GM10847 (cell line): ENCODE results near the gene DPYSL4.

Source experiments
- POLR2A ChIP-seq: IDR thresholded peaks from 2 replicates; pipeline ENCODE4 v1.6.1; 2011; ENCODE audit not compliant: insufficient read length; ENCODE audit errors: extremely low read depth

Gene DPYSL4

DNA sequence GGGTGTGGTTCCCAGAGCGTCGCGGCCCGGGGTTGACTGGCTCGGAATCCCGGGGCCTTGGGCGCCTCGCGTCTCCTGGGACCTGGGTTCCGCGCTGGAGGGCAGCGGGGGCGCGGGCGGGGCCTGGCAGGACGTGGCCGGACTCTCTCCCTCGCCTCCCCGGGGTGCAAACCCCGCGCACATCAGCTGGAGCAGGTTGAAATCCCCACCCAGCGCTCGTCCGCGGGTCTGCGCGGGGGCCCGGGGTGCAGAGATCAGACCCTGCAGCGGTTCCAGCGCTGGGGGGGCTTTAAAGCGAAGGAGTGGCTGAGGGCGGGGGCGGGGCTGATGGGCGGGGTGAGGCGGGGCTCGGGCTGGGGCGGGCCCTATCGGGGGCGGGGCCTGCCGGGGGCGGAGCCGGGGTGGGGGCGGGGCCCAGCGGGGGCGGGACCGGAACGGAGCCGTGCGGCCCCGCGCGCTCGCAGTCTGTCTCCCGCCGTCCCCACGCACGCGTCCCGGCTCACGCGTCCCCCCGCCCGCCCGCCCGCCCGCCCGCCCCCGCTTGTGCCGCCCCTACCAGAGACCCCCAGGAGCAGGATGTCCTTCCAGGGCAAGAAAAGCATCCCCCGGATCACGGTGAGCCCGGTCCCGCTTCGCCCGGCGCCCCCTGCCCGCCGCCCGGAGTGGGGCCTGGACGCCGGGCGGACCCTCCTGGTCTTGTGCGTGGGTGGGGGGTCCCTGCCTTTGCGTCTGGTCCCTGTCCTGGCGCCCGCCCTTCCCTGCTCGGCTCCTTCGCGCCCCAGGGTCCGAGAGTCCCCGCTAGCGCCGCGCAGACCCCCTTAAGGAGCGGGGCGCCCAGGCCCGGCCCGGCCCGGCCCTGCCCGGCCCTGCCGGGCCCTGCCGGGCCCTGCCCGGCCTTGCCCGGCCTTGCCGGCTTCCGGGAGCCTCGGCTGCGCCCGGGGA, at the start of gene DPYSL4:
TSS of gene DPYSL4 (plus strand) at position 461 of the 942 bp plus-strand sequence. CDS start at position 577, 116 bp downstream.
- no peak for TF ChIP-seq POLR2A

DNA sequence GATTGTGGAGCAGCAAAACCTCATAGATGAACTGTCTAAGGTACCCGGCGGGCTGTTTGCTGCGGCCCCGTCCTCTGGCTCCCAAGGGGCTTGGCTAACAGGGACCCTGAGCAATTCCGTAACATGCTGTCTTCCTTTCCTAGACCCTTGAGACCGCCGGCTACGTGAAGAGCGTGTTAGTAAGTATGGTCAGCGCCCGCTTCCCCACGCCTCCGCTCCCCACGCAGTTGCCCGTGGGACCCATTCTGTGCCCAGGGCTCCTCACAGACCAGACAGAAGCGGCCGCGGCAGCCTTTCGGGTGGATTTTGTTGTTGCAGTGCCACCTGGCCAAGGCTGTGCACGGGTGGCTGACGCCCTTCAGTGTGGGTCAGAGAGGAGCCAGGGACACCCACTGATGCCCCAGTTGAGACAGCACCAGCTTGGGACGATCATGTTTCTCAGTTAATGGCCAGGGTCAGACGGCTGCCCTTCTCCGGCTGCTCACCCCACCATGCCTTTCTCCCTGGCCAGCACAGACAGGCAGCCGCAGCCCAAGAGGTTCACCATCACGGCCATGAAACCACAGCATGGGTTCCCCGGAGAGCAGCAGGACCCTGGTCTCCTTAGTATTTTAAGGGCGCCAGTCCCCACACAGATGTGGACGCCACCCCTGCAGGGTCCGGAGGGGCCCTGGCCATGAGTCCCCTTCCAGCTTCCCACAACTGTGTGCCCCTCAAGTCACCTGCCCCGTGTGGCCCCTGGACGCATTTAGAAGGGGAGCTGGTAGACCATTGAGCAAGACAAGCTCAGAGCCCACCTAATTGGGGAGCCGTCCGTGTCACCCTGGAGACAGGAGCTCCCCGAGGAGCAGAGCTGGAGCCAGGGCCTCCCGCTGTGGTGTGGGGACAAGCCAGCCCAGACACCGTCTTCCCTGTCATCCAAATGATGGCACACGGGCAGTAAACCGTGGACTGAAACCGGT, 49.4 kb upstream of the DPYSL4 start:
- no peak for TF ChIP-seq POLR2A

DNA sequence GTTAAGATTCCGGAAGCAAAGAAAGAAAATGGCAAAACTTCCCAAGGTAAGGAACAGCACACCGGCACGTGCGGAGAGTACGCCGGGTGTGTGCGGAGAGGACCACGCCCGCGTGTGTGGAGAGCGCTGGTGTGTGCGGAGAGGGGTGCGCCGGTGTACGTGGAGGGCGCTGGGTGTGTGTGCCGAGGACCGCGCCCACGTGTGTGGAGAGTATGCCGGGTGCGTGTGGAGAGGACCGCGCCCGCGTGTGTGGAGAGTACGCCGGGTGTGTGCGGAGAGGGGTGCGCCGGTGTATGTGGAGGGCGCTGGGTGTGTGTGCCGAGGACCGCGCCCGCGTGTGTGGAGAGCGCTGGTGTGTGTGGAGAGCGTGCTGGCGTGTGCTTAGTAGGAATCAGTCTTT, 48.6 kb upstream of the DPYSL4 start:
- no peak for TF ChIP-seq POLR2A

DNA sequence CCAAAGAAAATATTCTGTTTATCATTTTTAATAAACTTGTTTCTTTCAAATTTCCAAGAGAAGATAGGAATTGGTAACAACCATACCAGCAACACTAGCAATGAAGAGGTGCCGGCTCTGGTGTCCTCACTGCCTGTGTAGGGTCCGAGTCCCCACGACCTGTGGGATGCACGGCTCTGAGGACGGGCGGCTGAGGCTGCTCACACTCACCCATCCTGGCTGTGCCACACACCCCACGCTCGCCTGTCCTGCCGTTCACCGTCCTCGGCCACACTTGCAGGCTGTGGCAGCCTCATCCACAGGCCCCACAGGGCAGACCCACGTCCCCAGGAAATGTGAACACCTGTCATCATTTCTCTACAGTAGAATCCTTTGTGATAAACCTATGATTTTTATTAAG, 48.2 kb upstream of the DPYSL4 start:
- TF ChIP-seq POLR2A: no peak

DNA sequence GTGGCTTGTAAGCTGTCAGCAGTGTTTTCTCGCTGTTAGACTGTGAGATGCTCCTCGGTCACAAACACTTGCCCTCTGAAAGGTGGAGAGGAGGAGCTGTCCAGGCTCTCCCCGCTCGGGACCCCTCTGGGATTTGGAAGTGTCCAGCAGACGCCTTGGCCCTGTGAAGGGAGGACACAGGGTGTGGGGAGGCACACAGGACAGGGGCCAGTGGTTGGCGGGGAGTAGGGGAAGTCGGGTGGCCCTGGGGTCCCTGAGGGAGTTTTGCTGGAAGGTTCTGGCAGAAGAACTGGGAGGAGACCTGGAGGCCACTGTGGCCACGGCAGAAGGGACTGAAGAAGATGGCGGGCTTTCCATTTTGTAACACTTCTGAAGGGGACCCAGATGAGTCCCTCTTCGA, 47.2 kb upstream of the DPYSL4 start:
- no peak for TF ChIP-seq POLR2A

DNA sequence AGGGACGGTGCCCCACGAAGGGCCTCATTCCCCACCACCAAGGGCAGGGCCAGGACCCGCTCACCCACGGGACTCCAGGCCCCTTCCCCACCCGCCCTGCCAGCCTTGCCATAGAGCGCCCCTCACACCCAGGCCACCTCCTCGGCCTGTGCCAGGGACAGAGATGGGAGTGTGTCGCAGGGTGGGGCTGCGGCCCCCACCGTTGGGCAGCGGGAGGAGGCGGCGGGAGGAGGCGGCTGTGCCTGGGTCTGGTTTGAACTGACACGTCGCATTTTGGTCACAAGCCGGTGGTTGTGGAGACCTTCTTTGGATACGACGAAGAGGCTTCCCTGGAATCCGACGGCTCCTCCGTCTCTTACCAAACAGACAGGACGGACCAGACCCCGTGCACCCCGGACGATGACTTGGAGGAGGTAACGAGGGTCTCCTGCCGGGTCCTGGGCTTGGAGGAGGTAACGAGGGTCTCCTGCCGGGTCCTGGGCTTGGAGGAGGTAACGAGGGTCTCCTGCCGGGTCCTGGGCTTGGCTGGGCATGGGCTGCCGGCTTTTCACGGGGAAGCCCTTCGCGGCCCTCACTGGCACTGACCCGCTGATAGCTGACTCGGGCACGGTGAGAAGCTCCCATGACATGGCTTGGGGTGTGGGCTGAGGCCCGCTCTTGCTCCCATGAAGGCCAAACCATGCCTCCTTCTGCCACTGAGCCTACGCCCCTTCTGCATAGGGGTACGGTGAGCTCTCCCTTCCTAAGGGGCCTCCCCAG, 46.4 kb upstream of the DPYSL4 start:
- no peak for TF ChIP-seq POLR2A

DNA sequence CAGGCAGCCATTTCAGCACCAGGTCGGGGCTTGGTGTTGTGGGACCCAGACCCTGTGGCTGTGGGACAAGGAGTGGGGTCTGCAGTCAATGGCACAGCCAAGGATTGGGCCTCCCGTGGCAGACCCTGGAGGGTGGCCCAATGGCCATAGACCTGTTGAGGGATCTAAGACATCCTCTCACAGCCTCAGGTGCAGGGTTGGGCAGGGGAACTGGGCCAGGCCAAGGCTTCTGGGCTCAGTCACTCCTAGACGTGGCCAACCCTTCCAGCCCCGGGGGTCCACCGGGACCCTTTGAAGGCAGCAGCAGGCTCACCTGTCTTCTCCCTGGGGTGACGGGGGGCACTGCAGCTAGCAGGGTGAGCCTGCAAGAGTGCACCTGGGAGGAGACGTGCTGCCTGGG, 45.7 kb upstream of the DPYSL4 start:
- no peak for TF ChIP-seq POLR2A

DNA sequence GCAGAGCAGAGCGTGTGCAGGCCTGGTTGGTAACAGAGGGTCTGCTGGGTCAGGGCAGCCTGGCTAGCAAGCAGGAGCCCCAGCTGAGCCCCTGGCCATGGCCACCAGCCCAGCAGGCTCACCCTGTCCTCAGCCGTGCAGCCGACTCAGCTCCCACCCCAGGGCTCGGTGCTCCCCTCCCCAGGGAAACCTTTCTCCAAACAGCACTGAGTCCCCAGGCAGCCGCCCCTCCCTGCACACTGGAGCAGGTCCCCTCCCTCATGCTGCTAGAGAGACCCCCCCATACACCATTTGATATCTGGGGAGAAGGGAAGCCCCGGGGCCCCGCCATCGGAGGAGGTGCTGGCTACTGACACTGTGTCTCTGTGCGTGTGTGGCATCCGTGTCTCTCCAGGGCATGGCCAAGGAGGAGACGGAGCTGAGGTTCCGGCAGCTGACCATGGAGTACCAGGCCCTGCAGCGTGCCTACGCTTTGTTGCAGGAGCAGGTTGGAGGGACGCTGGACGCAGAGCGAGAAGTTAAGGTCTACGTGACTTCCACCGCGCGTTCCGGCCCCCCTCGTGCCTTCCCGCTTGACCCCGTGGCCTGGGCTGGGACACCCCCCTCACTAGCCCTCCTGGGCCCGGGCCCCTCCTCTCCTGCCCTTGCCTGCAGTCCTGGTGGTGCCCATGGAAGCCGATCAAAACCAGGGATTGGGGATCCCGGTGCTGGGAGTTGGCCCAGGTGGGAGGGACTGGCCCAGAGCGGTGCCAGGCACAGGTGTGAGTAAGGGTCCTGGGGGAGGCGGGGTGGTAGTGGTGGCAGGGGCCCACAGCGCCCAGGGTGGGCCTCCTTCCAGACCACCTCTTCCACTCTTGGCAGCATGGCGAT, 45.0 kb upstream of the DPYSL4 start:
- no peak for TF ChIP-seq POLR2A

DNA sequence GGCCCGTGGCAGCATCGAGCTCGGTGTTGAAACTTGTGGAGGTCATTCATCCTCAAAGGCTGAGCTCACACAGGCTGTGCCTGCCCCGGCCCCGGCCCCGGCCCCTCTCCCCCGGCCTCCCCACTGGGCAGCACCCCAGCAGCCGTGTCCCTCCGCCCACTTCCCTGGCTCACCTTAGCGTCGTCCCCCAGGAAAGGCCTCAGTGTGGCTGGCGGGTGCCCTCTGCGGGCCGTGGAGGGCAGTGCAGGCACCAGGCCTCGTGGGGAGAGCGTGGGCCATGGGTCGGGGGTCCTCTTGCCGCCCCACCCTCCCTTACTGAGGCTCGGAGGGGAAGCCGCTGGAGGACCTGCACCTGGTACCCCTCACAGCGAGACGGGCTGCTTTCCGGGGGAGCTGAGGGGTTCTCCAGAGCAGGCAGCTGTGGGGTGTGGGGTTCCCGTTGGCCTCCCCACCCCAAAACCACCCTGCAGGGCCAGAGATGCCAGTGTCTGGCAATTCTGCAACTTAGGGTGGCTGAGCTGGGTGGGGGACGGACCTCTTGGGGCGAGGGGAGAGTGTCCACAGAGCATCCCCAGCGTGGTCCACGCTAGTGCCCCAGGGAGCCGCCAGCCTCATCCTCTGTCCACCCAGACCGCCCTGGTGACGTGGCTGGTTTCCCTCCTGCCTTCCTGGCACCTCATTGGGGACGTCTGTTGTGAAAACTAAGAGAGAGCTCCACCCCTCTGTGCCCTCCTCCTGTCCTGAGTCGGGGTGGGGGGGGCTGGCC, 44.2 kb upstream of the DPYSL4 start:
- no peak for TF ChIP-seq POLR2A

DNA sequence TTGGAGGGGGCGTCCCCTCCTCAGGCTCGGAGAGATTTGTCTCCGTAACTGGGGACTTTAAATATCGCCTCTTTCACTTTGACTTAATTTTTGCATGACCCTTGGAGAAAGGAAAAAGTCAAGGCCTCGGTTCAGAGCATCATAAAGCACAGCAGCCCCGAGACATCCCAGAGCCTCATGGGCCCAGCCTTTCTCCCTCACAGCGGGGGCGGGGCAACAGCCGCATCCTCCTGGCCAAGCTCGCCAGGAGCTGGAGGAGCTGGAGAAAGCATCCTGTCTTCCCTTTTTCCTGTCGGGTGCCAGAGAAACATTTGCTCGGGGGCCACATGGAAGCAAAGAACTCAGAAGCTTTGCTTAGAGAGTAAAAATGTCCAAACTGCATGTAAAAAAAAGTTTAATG, 43.6 kb upstream of the DPYSL4 start:
- TF ChIP-seq POLR2A: no peak

DNA sequence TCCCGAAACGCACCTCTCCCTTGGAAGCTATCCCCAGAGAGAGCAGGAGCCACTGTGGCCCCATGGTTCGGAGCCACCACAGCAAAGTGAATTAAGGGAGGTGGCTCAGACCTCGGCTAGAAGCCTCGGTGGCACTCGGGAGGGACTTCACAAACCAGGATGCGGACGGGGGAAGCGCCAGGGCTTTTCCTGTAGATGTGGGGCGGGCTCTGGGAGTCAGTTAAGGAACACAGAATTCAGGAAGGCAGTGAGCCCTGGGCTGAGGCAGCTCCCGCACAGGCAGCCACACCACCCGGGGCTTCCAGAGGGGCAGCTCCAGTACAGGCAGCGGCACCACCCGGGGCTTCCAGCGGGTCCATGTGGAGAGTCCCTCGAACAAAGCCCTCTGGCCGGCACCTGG, 42.7 kb upstream of the DPYSL4 start:
- TF ChIP-seq POLR2A: no peak

DNA sequence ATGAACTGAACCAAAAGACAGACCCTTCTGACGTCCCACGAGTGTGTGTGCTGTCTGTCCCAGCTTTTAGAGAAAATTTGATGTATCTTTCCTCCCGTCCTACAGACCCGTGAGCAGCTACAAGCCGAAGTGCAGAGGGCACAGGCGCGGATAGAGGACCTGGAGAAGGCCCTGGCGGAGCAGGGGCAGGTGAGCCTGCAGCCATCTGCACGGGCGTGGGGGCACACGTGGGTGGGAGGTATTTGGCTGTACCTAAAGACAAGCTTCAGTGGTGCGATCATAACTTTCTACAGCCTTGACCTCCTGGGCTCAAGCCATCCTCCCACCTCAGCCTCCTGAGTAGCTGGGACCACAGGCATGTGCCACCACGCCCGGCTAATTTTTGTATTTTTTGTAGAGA, 41.7 kb upstream of the DPYSL4 start:
- TF ChIP-seq POLR2A: no peak

DNA sequence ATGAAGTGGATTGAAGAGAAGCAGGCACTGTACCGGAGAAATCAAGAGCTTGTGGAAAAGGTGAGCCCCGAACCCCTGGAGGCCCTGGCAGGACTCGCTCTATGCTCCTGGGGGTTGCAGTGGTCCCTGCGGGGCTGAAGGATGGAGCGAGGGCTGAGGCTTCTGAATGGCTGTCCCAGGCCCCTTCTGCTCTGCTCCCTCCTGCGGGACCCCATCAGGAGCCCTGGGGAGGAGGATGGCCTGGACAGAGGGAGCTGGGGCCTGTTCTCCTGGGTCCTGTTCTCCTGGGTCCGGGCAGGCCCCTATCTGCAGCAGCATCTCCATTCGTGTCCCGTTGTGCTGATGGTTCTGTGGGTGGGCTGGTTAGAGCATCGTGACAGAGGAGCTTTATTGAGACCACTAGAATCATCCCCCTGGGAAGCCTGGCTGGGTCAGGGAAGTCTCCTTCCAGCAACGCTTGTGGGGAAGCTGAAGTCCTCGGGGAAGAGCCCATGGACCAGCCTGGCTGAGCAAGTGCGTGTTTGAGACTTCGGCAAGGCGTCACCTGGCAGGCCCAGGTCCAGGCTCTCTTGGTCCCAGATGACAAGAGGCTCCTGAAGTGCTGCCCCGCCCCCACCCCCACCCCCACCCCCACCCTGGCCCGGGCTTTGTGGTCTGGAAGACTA, 41.1 kb upstream of the DPYSL4 start:
- no peak for TF ChIP-seq POLR2A
